Activated effector memory CD4-positive, alpha-beta T cell treated with Interleukin-2 at 50 U/mL for 16 hours (primary cell): ENCODE data around the gene ITGA11.

Experiments
- DNase-seq: peaks from one replicate; pipeline ENCODE4 v3.0.0-alpha.2; 2020

ITGA11 gene

DNA sequence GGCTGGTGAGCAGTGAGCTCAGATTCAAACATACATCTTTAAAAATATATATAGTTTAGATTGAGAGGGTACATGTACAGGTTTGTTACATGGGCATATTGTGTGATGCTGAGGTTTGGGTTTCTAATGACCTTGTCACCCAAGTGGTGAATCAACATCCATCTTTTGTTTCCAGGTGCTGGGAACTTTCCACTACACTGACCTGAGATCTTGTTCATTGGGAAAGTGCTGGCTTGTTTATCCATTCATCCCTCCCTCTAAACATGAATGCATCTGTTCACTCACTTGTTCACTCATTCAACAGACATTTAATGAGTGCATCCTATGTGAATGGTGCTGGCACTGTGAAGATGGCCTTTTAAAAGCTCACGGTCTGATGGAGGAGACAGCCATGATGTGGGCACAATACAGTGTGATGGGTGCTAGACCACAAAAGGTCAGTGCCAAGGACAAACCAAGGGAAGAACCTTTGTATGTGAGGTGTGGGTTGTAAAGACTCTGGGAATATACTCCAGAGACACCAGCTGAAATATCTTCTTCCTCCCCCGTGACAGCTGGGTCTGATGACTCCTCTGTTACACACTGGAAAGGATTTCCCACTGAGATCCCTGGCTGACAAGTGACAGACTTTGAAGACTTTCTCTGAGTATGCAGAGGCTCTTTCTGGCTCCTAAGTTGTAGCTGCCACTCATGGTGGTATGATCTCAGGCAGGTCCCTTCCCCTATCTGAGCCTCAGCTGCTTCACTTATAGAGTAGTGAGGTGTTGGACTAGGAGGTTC, 16.2 kb upstream of the ITGA11 start:
- DNase-seq, result no peak

DNA sequence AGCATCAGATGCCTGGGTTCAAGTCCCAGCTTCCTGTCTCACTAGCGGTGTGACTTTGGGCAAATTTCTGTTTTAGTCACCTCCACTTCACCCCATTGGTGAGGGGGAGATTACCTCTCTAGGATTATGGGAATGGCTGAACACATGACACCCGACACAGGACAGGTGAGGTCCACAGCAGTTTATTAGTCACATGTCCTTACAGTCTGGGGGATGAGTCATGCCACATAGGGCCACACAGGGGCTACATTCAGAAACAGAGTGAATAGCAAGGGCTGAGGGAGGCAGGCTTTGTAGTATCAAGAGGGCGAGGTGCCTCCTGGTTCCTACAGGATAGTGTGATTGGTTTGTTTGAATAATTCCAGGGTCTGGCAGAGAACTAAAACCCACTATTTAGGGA, 15.2 kb upstream of the ITGA11 start:
- no peak for DNase-seq

DNA sequence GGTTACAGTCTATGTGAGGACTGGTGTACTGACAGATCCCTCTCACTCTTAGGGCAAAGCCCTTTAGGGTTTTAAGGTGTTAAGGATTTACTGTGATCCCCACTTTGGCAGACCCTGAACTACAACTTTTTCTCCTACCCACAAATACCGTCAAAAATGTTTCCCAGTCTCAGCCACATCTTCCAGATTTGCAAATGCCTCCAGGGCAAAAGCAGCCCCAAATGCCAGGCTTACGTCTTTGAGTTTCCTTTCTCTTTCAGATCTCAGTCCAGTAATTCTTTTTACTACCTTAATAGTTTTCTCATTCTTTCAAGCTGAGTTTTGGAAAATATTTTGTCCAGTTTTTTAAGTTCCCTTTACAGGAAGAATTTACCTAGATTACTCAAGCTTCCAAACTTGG, 13.4 kb upstream of the ITGA11 start:
- no peak for DNase-seq

DNA sequence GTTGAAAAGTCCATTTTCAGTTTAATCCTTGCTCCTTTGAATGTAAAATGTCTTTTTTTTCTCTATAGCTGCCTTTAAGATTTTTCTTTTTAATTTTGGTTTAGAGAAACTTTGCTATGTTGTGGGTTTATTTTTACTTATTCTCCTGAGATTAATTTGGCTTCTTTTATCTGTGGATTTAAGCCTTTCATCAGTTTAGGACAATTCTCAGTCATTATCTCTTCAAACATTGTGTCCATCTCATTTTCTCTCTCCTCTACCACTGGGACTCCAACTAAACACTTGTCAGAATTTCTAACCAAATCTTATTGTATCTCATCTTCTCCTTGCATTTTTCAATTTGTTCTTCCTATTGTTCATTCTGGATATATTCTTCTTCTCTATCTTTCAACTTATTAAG, 12.4 kb upstream of the ITGA11 start:
- DNase-seq, result no peak

DNA sequence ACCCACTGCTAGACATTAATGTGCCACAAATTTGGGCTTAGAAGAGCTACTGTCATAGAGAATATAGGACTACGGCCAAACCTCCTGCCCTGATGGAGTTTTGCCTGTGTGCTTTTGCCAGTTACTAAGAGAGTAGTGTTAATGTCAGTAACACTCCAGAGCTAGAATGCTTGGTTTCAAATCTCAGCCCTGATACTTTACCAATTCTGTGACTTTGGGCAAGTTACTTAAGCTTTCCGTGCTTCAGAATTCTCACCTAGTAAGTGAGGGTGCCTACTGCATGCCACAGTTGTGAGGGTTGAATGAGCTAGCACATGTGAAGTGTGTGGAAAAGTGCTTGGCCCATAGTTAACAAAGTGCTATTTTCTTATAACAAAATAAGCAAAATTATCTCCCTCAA, 10.9 kb upstream of the ITGA11 start:
- no peak for DNase-seq

DNA sequence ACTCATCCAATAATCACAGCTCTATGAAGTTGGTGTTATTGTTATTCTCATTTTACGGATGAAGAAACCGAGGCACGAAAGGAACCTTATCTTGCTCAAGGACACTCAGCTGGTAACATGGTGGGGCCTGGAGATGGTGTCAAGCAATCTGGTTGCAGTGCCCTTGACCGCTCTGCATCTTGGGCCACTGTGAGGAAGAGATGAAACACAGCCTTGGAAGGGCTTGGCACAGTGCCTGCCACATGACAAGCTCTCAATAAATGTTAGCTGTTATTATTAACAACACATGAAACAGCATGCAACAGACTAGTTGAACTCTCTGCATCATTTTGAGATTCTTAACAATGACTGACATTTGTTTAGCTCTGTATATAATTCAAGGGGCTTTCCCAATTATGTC, 10.1 kb upstream of the ITGA11 start:
- no peak for DNase-seq

DNA sequence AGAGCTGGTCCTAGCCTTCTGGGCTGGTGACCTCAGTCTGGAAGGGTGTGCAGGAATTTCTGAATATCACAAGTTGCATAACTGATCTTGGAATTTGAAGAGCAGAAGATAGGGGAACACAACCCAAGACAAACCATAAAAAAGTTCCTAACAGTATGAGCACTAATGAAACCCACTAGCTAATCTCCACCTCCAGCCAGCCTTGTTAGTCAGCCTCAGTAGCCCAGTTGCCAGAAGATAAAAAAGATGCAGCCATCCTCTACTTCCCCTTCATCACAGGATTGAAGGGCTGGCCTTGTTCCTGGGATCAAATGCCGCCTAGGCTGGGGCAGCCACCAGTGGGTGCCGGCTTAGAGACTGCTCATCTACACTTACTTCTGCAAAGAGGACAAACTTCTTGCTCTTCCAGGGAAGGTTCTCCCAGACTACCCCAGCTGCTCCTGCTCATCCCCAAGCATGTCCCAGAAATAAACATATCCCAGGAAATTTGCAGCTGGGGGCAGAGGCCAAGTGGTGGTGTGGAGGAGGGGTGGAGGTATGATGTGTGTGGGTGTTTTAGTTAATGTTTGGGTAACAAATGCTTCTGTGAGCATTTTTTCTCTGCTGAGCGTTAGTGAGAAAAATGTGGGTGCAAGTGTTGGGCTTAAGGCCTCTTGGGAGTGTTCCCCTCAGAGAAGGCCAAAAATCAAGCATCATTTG, 9.2 kb upstream of the ITGA11 start:
- no peak for DNase-seq

DNA sequence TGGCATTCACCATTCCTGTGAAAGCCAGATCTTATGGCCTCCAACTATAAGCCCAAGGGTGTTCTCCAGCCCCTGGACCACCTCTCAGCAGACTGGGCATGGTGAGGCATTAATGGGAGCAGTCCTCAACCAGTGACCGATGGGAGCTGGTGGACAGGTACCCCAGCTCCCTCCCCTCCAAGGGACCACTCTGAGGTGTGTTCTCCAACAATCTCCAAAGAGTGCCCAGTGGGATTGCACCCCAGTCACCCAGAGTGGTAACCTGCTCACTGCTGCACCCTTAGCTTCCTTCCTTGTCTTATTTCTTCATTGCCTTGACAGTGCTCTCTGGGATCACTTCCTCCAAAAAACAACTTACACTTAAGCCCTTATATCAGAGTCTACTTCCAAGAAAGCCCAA, 8.2 kb upstream of the ITGA11 start:
- no peak for DNase-seq

DNA sequence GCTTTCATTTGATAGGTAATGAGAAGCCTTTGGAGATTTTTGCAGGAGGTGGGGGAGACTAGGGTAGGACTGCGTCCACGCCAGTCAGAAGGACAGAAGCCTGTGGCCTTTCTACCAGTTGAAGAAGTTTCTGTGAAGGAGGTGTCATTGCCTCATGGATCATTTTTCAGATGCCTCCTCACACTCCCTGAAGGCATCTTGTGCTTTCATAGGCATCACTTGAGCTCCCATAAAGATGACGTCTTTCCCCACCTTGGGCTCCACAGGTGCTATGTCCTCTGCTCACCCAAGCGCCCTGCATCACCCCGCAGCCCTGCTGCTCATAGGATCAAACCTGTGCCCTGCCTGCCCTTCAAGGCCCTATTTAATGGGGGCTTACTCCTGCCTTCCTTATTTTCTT, 7.5 kb upstream of the ITGA11 start:
- DNase-seq, result no peak

DNA sequence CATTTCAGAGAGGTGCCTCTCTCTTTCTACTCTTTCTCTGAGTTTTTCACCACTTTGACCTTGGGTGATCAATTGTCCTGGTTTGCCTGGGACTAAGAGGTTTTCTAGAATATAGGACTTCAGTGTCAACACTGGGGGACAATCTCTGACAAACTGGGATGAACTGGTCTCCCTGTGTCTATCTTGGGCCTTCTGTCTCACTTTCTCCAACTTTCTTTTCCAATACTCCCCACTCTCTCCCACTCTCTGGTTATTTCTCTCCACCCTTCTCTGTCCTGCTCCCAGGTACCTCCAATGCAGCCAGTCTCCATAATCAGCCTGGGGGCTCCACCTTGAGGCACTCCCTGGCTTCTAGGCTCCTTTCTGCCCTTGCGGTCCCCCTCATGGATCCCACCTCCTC, 4.7 kb upstream of the ITGA11 start:
- no peak for DNase-seq

DNA sequence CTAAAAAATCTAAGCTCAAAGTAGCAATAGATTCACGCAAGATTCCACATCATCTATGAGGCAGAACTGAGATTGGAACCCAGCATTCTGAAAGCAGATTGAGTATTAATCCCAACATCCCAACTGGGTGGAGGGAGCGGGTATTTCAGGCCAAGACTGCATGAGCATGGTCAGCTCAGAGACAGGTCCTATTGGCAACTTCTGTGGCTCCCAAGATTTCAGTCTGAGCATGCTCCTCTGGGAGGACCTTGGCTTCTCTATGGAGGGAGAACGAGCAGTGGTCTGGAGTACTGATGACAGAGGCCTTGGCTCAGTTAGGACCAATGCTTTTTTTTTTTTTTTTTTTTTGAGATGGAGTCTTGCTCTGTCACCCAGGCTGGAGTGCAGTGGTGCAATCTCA, 4.0 kb upstream of the ITGA11 start:
- DNase-seq, result no peak

DNA sequence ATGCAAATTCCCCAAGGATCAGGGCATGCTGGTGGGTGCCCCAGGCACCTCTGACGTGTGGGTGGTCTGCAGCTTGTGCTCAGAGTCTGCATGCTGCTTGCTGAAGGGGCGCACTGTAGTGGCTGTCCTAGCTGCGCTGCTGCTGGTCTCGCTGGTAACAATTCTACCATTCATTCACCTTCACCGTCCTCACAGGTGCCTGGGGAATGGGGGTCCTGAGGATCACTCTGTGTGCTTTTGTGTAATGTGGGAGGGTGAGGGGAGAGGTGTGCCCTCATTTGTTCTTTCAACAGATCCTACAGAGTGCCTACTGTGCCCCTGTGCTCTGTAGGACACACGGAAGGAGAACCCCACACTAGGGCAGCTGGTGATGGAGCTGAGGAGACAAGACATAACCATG, 2.1 kb upstream of the ITGA11 start:
- DNase-seq, result no peak

DNA sequence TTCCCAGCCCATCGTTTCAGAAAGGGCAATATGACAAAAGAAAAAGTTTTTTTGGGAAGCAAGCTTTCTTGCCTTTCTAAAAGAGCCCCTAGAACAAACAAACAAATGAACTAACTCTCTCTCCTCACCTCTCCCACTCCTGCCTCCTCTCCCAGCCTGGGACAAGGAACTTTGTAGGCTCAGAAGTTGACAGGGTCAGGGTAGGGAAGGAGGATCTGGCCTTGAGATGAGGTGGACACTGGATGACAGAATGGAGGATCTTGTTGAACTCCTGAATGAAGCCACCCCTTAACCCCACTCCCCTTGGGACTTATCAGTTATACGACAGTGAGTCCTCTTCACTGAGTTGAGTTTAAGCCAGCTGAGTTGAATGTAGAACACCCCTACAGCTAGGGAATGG, 1.6 kb upstream of the ITGA11 start:
- DNase-seq, result no peak

DNA sequence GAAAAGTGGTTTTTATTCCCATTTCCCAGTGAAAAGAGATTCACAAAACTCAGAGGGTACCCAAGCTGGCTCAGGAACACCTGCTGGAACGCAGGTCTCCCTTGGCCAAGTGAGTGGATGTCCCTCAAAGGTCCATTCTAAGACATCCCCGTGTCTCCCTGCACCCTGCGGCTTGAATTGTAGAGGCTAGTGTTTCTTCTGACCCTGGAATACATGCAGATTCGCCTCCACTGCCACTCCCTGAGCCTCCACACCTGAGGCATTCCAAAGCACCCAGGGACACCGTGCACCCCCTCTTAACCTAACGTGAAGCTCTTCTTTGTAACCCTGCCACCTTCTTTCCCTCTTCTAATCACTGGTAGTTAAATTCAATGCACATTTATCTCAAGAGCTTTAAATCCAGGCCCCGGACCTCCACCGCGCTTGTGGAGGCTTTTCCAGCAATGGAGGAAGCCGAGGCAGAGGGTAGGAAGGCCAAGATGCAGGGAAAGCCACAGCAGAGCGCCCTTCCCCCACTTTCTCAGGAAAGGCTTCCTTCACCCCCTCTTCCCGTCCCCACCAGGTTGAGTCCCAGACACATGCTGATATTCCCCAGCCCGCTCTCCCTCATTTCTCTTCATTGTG, 590 bp upstream of the ITGA11 start:
- no peak for DNase-seq

DNA sequence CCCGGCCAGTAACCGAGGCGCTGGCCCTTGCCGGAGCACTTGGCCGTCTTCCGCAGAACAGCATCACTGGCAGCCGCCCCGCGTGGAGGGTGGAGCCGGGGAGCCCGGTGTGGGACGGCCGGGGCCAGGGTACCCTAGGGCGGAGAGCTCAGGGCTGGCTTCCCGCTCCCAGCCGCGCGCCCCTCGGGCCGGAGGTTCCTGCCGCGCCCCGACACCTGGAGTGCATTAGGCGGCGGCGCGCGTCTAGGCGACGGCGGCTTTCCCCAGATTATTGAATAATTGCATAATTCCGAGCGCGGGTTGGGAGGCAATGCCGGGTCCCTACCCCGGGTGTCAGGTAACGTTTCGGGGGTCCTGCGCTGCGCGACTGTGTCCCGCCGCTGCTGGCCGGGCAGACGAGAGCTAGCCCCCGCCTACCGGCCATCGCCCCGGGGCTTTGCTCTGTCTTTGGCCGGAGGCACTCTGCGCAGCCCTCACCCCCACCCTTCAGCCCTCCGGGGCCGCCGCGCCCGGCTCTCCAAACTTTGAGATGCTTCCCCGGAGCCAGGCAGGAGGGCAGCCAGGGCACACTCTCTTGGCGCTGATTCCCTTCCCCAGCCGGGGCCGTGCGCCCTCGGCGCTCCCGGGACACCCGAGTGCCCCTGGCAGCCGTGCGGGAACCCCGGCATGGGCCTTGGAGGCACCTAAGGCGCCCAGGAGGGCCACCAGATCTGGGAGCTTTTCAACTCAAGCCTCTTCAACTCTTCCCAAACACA, 749 bp downstream of the ITGA11 start:
- DNase-seq, result no peak

DNA sequence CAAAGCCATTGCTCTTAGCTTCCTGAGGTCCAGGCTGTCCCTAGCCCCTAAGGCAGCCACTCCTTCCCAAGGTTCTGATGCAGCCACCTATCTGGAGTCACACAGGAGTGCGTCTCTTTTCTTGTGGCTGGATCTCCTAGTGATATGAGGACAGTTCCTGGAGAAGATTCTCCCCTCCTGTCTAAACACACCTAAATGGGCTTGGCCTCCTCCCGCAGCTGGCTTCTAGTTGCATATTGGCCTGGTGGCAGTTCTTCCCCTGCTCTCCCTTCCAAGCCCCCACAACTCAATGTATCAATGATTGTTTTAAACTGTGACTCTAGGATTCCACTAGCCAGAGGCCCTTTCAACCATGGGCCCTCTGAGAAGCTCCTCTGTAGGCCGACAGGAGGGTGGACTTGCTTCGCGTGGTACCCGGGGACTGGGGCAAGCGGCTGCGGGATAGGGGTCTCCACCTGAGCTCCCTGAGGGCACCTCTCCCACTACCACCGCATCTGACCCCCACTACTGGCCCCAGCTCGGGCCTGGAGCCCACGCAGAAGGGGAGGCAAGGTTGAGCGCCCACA, 1.4 kb downstream of the ITGA11 start:
- DNase-seq, result no peak

DNA sequence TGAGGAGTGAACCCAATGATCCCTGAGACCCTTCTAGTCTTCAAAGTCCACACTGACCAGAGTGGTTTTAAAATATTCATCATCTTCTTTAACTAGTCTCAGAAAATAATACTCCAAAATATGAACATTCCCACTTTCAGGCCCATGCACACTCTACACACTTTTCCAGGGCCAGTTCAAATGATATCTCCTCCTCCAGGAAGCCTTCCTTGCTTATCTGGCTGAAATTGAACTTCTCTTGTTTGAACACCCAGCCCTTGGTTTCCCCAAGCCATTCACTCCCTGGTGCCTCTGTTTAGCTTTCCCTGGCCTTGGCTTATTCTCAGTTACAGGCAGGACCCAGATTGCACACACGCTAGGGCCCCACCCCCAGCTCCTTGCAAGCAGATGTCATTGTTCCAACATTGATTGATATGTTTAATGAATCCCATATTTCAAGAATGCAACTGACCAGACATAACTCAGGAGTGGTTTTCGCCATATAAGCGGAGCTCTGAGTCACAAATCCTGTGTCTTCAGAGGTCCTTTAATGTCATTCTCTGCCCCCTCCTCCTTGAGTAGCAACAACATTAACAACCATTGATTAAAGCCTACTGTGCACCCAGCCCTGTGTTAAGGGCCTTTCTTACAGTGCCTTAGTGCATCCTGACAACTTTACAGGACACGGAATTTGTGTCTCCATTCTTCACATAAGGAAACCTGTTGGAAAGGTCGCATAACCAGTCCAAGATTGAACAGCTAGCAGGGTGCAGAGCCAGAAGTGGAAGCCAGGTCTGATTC, 2.1 kb downstream of the ITGA11 start:
- no peak for DNase-seq

DNA sequence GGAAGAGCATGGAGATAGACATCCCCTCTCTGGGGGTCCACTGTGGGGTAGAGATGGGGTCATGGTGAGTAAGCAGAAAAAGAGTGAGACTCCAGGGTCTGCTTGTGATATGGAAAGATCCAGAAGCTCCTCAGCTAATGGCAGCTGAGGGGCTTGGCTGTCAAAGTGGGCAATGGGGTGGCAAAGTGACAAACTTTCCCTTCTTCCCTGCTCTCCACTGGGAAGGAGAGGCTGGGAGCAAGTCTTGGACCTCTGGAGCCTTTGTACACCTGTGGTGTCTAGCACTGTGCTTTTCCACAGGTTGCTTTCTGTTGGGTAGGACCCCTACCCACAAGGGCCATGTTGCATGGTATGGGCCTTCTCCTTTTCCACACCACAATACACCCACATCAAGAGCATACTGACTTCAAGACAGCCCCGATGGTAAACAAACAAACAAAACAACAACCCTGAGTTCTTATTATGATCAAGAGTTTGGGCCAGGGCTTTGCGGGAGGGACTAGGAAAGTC, 3.5 kb downstream of the ITGA11 start:
- DNase-seq, result no peak

DNA sequence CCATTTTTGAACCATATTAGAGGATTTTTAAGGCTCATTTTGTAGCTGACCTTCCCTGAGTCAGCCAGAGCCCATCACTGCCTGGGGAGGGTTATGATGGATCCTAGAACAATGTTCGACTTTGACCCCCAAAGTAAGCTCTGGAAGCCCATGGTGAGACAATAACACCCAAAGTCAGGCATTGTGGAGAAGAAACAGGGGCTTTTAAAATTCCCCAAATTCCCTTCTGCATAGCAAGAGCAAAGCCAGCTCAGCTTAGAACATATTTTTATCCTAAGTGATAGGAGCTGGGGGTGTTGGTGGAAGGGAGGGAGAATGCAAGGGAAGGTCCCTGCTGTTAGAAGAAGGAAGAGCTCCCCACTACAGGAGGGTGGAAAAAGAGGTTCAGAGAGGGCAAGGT, 4.0 kb downstream of the ITGA11 start:
- no peak for DNase-seq

DNA sequence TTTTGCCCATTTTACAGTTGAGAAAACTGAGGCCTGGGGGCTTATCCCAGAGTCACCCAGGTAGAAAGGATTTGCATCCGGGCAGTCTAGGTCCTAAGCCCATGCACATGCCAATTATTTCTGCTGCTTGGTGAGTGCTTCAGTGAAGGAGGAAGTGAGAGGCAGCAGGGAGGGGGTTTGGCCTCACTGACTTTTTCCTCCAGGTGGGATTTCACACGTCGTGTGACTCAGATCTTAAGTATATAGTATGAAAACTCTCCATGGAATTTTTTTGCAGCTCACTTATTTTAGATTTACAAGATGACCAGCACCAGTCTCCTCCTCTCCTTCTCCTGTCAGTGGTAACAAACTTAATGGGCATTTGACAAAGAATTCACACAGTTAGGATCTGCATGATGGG, 4.6 kb downstream of the ITGA11 start:
- DNase-seq, result no peak

DNA sequence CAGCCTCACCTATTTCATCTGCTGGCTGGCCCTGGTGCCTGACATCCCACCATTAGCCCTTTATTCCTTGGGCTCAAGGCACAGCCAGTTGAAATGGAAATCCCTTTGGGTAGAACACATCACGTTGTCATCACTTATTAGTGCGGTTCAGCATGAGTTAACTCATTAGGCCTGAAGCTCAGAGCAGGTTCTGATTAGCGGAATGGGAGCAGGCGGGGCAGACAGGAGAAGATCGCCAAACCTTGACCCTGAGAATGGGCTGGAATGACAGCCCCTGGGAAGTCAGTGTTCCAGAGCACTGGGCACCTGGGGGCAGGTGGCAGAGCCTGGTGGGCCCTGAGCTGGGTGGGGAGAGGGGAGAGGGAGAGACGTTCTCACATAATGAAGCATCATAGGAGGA, 5.8 kb downstream of the ITGA11 start:
- DNase-seq, result no peak

DNA sequence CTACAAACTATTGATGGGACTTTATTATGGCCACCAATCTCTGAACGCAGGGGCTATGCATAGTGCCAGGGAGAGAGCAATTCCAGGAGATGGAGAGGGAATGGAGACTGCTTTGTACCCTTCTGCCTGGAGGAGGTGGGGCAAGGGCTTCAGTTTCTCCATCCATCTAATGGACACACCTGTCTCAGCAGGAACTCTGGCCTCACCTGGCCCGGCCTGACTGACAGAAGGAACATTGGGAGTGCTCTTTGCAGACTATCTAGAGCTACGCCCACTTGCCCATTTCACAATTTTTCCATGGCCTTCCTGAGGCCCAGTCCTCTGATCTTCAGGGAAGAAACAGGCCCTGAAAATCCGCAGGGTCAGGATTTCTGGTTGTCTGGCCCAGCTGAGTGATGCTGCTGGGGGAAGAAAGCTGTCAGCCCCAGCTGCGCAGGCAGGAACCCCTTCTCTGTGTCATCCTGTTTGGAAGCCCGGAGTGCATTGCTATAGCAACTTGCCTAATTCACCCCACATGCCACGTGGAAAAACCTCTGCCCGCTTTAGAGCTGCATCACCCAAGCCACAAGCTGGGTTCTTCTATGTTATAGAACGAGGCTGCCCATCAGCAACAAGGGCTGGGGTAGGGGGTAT, 6.4 kb downstream of the ITGA11 start:
- no peak for DNase-seq
